SU-DHL-6 (cell line): Measurements from ENCODE around the gene TWF1.

Source experiments
- H2AFZ ChIP-seq: fragments of 200-600 bp; sonication (generic); 2 replicates; pipeline ENCODE4 v1.6.1; 2014; ENCODE audit warnings: low read depth, mild to moderate bottlenecking, moderate library complexity, mixed read lengths, antibody characterized with exemption, low read length; ENCODE audit not compliant: severe bottlenecking
- H3F3A ChIP-seq: fragments of 200-600 bp; shearing (Covaris generic); 2 replicates; pipeline ENCODE4 v1.6.0; 2016; ENCODE audit warnings: antibody characterized with exemption, mild to moderate bottlenecking; ENCODE audit not compliant: insufficient read depth
- H3K27ac ChIP-seq: fragments of 200-600 bp; sonication (generic); 2 replicates; pipeline ENCODE4 v1.5.1; 2016; ENCODE audit warnings: low read depth, mild to moderate bottlenecking, low read length, moderate library complexity, mixed read lengths
- H3K27me3 ChIP-seq: fragments of 200-600 bp; sonication (generic), shearing (Covaris generic); 2 replicates; pipeline ENCODE4 v1.6.0; 2014; ENCODE audit warnings: mild to moderate bottlenecking, low read length
- H3K36me3 ChIP-seq: fragments of 200-600 bp; sonication (generic); 2 replicates; pipeline ENCODE4 v1.6.1; 2014; ENCODE audit warnings: mild to moderate bottlenecking, low read length, mixed read lengths
- H3K4me2 ChIP-seq: fragments of 300-600, 200-600 bp; shearing (Covaris generic), sonication (generic); 2 replicates; pipeline ENCODE4 v1.6.0; 2014; ENCODE audit warnings: low read length, low read depth, mild to moderate bottlenecking; ENCODE audit not compliant: poor library complexity, severe bottlenecking
- H3K4me3 ChIP-seq: fragments of 200-600 bp; sonication (generic); 2 replicates; pipeline ENCODE4 v1.5.1; 2014; ENCODE audit warnings: antibody characterized with exemption, low read length, mild to moderate bottlenecking, mixed read lengths; ENCODE audit not compliant: insufficient read depth, poor library complexity, severe bottlenecking
- H3K79me2 ChIP-seq: fragments of 200-600 bp; sonication (generic); 2 replicates; pipeline ENCODE4 v1.6.1; 2014; ENCODE audit warnings: mild to moderate bottlenecking, low read length, moderate library complexity; ENCODE audit not compliant: insufficient read depth
- H3K9ac ChIP-seq: fragments of 200-600 bp; sonication (generic); 2 replicates; pipeline ENCODE4 v1.7.0; 2014; ENCODE audit warnings: mild to moderate bottlenecking, low read length
- H3K9me2 ChIP-seq: fragments of 200-600 bp; sonication (generic); replicated peaks from 2 replicates; pipeline ENCODE4 v1.6.1; 2014; ENCODE audit warnings: low read length; ENCODE audit not compliant: insufficient read depth
- H3K9me3 ChIP-seq: fragments of 200-600 bp; sonication (generic); 2 replicates; pipeline ENCODE4 v1.6.1; 2014; ENCODE audit warnings: low read length, mixed read lengths; ENCODE audit not compliant: insufficient read depth
- H4K20me1 ChIP-seq: fragments of 200-600 bp; sonication (generic); 2 replicates; pipeline ENCODE4 v1.6.1; 2014; ENCODE audit warnings: low read depth, mild to moderate bottlenecking, antibody characterized with exemption, low read length, moderate library complexity, mixed read lengths
- EZH2phosphoT487 ChIP-seq: fragments of 200-600 bp; sonication (generic), shearing (Covaris generic); conservative IDR thresholded peaks from 2 replicates; pipeline ENCODE4 v1.6.1; 2018; ENCODE audit warnings: mild to moderate bottlenecking, antibody characterized with exemption, low read length, moderate library complexity, mixed read lengths
- TF ChIP-seq, protein P1 (sequence below): fragments of 200-600 bp; sonication (generic); IDR thresholded peaks from one replicate; pipeline ENCODE4 v1.5.1; 2017; ENCODE audit warnings: antibody characterized with exemption, mild to moderate bottlenecking, low read length, moderate library complexity; ENCODE audit not compliant: insufficient read depth, poor library complexity, severe bottlenecking

Gene TWF1

DNA sequence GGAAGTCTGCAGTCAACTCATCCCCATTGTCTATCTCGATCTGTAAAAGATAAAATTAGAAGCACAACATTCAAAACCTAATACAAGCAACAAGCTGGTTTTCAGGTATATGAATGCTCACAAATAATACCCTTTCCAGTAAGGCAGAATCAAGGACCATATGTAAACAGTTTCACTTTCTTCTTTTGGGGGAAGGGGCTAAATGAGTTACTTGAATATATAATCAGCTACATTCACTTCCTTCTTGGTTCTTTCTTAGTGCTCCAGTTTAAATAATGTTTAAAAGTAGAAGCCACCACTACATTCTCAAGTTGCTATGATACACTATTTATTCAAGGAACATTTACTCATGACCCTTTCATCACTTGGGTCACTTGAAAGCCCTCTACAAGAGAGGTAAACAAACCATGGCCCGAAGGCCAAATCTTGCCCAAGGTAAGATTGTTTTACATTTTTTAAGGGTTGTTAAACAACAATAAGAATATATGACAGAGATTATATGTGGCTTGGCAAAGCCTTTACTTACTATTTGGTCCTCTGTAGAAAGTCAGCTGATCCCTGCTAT is 10.3 kb downstream of the TWF1 start:
- H4K20me1 ChIP-seq = peaks cover 12% of the 10 kb centered on the region; the same call in 1 of the 2 replicates
- no peaks in the 10 kb centered on the region for H3K9me2 ChIP-seq
- peaks cover 37% of the 10 kb centered on the region for H3F3A ChIP-seq
- peaks cover 55% of the 10 kb centered on the region for H3K36me3 ChIP-seq
- no peak overlapping the region for H3K4me2 ChIP-seq
- no peak overlapping the region for H2AFZ ChIP-seq
- no peaks in the 10 kb centered on the region; the same call in 1 of the 2 replicates for H3K79me2 ChIP-seq
- H3K9ac ChIP-seq = no peak overlapping the region
- no peak overlapping the region for H3K27ac ChIP-seq
- no peak for TF ChIP-seq EZH2phosphoT487
- TF ChIP-seq, protein P1, sequence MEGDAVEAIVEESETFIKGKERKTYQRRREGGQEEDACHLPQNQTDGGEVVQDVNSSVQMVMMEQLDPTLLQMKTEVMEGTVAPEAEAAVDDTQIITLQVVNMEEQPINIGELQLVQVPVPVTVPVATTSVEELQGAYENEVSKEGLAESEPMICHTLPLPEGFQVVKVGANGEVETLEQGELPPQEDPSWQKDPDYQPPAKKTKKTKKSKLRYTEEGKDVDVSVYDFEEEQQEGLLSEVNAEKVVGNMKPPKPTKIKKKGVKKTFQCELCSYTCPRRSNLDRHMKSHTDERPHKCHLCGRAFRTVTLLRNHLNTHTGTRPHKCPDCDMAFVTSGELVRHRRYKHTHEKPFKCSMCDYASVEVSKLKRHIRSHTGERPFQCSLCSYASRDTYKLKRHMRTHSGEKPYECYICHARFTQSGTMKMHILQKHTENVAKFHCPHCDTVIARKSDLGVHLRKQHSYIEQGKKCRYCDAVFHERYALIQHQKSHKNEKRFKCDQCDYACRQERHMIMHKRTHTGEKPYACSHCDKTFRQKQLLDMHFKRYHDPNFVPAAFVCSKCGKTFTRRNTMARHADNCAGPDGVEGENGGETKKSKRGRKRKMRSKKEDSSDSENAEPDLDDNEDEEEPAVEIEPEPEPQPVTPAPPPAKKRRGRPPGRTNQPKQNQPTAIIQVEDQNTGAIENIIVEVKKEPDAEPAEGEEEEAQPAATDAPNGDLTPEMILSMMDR = no peak
- H3K4me3 ChIP-seq = no peak overlapping the region
- no peaks in the 10 kb centered on the region for H3K27me3 ChIP-seq
- no peaks in the 10 kb centered on the region for H3K9me3 ChIP-seq

DNA sequence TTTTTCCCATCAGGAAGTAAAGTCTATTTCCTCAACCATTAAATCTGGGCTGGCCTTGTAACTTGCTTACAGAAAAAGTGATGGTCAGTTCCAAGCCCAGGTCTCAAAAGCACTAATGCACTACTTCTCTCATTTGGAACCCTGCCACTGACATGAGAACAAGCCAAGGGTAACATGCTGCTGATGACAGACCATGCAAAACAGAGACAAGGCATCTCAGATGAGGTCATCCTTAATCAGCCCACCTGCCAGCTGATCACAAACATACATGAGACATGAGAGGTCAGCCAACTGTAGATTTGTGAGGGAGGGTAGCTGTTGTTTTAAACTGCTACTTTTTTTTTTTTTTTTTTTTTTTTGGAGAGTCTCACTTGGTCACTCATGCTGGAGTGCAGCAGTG is 16.2 kb downstream of the TWF1 start:
- Histone ChIP-seq H3K4me2 (no peak overlapping the region), H2AFZ (no peak overlapping the region), H3K27ac (no peak overlapping the region), H3K27me3 (no peaks in the 10 kb centered on the region), H4K20me1 (no peaks in the 10 kb centered on the region), H3F3A (0 out of 2 replicates have a peak, but pooled peaks cover 9% of the 10 kb centered on the region), H3K9ac (no peak overlapping the region), H3K79me2 (no peaks in the 10 kb centered on the region), H3K9me2 (no peaks in the 10 kb centered on the region), H3K9me3 (no peaks in the 10 kb centered on the region), H3K4me3 (no peak overlapping the region), H3K36me3 (peaks cover 15% of the 10 kb centered on the region; the same call in 1 of the 2 replicates)
- TF ChIP-seq EZH2phosphoT487 = no peak
- TF ChIP-seq, protein P1 = no peak

DNA sequence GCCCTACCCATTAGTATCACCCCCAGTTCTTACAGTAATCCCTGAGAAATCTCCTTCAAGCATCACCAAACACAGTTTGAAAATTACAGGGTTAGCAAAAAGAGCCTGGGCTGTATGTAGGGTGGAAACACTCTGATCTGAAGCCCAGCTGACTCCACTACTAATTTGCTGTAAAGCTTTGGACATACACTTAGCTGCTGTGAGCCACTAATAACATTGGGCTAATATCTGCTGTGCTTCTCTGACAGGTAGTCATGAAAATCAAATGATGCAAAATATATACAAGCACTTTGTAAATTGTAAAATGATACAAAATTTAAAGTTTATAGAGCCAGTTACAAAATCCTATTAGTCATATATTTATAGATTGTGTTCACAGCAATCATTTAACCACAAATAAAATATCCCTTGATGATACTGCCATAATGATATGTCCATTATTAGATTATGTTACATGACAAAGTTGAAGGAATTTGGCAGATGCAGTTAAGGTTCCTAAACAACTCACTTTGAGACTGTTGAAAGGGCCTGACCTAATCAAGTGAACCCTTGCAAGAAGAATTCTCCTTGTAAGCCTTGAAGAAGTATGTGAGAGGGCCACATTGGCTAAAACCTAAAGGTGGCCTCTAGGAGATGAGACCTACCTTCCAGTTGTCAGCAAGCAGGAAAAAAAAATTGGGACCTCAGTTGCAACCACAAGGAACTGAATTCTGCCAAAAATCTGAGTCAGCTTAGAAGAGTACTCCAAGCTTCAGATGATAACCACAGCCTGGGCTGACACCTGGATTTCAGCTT is 19.0 kb downstream of the TWF1 start:
- Histone ChIP-seq H3K9me3 (no peaks in the 10 kb centered on the region), H3K27me3 (no peaks in the 10 kb centered on the region), H2AFZ (no peak overlapping the region), H3K27ac (no peak overlapping the region), H3F3A (0 out of 2 replicates have a peak, but pooled peaks cover 1% of the 10 kb centered on the region), H4K20me1 (no peaks in the 10 kb centered on the region), H3K4me2 (no peak overlapping the region), H3K79me2 (no peaks in the 10 kb centered on the region), H3K36me3 (peaks cover 31% of the 10 kb centered on the region; the same call in 1 of the 2 replicates), H3K9me2 (no peaks in the 10 kb centered on the region), H3K4me3 (no peak overlapping the region), H3K9ac (no peak overlapping the region)
- TF ChIP-seq, protein P1 = no peak
- TF ChIP-seq EZH2phosphoT487 = no peak
